ENCODE data around the gene ARHGEF28. TPM values are rescaled to one million over a fixed set of nuclear protein-coding genes. Genes with fewer than 3 reads are reported as not detected.

Gene ARHGEF28
- total RNA-seq, 1 experiment from 2014 or later = 0.57 TPM

- H3K27ac Mint-ChIP-seq = no peak overlapping the region
- no peak overlapping the region for H3K4ac ChIP-seq (ENCODE audit: low read depth, low read length)
- H4K8ac ChIP-seq (replicated peaks; ENCODE audit: insufficient read length, low read depth, low read length) = no peak overlapping the region
- H2BK120ac ChIP-seq (ENCODE audit: low read depth, low read length, poor library complexity, severe bottlenecking) = no peak overlapping the region
- no peak overlapping the region for H3K23ac ChIP-seq (ENCODE audit: insufficient read length, low read depth, low read length)
- H4K5ac ChIP-seq (ENCODE audit: insufficient read length, low read depth, low read length) = no peak overlapping the region
- WGBS (ENCODE audit: extremely low coverage, insufficient read length, low lambda C conversion rate) = no CpG with 5 or more reads among the region's 9 CpGs
- H3K4me3 Mint-ChIP-seq = no peak overlapping the region
- no peak overlapping the region for H3K9ac ChIP-seq (ENCODE audit: extremely low read depth, insufficient read length, low read length)
- H3K27me3 ChIP-seq (ENCODE audit: insufficient read depth, low read length) = no peaks in the 10 kb centered on the region
- no peaks in the 10 kb centered on the region for H3K23me2 ChIP-seq (ENCODE audit: insufficient read length, low read depth, low read length, poor library complexity, severe bottlenecking)
- no peak overlapping the region for H2BK5ac ChIP-seq (ENCODE audit: insufficient read length, low read length)
- H3T11ph ChIP-seq (ENCODE audit: low read length) = no peak overlapping the region
- H3K56ac ChIP-seq (ENCODE audit: insufficient read length, low read depth, low read length) = no peak overlapping the region
- no peaks in the 10 kb centered on the region for H3K9me3 Mint-ChIP-seq
- no peak overlapping the region for H2AK5ac ChIP-seq (ENCODE audit: insufficient read length, low read length)
- H2BK15ac ChIP-seq (ENCODE audit: low read depth, low read length) = no peak overlapping the region
- DNase-seq = no peak
- peaks cover 3% of the 10 kb centered on the region for H3K27me3 Mint-ChIP-seq (ENCODE audit: low read depth)
- no peak overlapping the region for H3K4me2 ChIP-seq (ENCODE audit: insufficient read depth, insufficient read length, low read length)
- no peak overlapping the region for H2BK12ac ChIP-seq (ENCODE audit: insufficient read length, low read depth, low read length)
- no peak overlapping the region for H2AFZ ChIP-seq (ENCODE audit: low read length)
- no peak overlapping the region for H2BK20ac ChIP-seq (ENCODE audit: low read depth, low read length, poor library complexity, severe bottlenecking)
- H3K9me3 ChIP-seq (ENCODE audit: control insufficient read depth, low read depth, low read length) = no peaks in the 10 kb centered on the region
- TF ChIP-seq, protein P1, sequence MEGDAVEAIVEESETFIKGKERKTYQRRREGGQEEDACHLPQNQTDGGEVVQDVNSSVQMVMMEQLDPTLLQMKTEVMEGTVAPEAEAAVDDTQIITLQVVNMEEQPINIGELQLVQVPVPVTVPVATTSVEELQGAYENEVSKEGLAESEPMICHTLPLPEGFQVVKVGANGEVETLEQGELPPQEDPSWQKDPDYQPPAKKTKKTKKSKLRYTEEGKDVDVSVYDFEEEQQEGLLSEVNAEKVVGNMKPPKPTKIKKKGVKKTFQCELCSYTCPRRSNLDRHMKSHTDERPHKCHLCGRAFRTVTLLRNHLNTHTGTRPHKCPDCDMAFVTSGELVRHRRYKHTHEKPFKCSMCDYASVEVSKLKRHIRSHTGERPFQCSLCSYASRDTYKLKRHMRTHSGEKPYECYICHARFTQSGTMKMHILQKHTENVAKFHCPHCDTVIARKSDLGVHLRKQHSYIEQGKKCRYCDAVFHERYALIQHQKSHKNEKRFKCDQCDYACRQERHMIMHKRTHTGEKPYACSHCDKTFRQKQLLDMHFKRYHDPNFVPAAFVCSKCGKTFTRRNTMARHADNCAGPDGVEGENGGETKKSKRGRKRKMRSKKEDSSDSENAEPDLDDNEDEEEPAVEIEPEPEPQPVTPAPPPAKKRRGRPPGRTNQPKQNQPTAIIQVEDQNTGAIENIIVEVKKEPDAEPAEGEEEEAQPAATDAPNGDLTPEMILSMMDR (conservative IDR thresholded peaks at IDR 0.05) = no peak
- no peak overlapping the region for H4K91ac ChIP-seq (ENCODE audit: insufficient read length, low read depth, low read length)
- no peak overlapping the region for H3K14ac ChIP-seq (ENCODE audit: insufficient read depth, low read length)
- no peaks in the 10 kb centered on the region for H3K36me3 Mint-ChIP-seq (ENCODE audit: insufficient read depth in 1 of 3, low read depth in 3 of 3)
- no peaks in the 10 kb centered on the region for H3K79me2 ChIP-seq (ENCODE audit: insufficient read depth, low read length)
- H3K4me1 ChIP-seq (ENCODE audit: insufficient read depth, low read length) = no peaks in the 10 kb centered on the region
- no peak overlapping the region for H3K18ac ChIP-seq (ENCODE audit: insufficient read length, low read depth, low read length)
- H4K20me1 ChIP-seq (ENCODE audit: control insufficient read depth, insufficient read depth, insufficient read length) = no peaks in the 10 kb centered on the region
- no peaks in the 10 kb centered on the region for H3K79me1 ChIP-seq (ENCODE audit: insufficient read depth, low read depth, low read length, poor library complexity, severe bottlenecking)
- no peak overlapping the region for H3K27ac ChIP-seq (ENCODE audit: insufficient read length, low read depth, low read length)
- H3K4me1 Mint-ChIP-seq = 0 out of 4 replicates have a peak, but pooled peaks cover 0 to 2% of the 10 kb centered on the region in 2 experiments
These were observed 273.1 kb downstream of the ARHGEF28 start for GRCh38 chr5:73899055-73899454.
